GM18508 (cell line): ENCODE results near the gene RERE.
"Not testable (repeated sequence)": the region's sequence is repeated elsewhere in the genome, so short reads cannot be mapped to it uniquely, and the experiment has no call there.

ENCODE experiments used
- ATAC-seq: cut with Tn5 transposase; IDR thresholded peaks from one replicate; pipeline ENCODE4 v1.9.1; 2021; ENCODE audit warnings: moderate number of reproducible peaks; ENCODE audit not compliant: insufficient read depth, unreplicated experiment

The RERE gene

GRCh38 chr1:8382608-8383505, 434.6 kb downstream of the RERE start:
- no peak for ATAC-seq

- no peak for ATAC-seq
These were observed 435.4 kb downstream of the RERE start for GRCh38 chr1:8382051-8382505.

GRCh38 chr1:8381618-8382017, 435.8 kb downstream of the RERE start:
- ATAC-seq: no peak

- ATAC-seq: not testable (repeated sequence)
These were observed 437.1 kb downstream of the RERE start for GRCh38 chr1:8380310-8380709.

GRCh38 chr1:8379513-8380186, 437.8 kb downstream of the RERE start:
- no peak for ATAC-seq

GRCh38 chr1:8378981-8379470, 438.4 kb downstream of the RERE start:
- ATAC-seq: no peak

GRCh38 chr1:8378178-8378577, 439.3 kb downstream of the RERE start:
- ATAC-seq: no peak

- ATAC-seq: no peak
These were observed 440.0 kb downstream of the RERE start for GRCh38 chr1:8377271-8377981.

- ATAC-seq: no peak
These were observed 441.0 kb downstream of the RERE start for GRCh38 chr1:8376358-8376840.

- no peak for ATAC-seq
These were observed 442.6 kb downstream of the RERE start for GRCh38 chr1:8374812-8375211.

GRCh38 chr1:8374356-8374755, 443.1 kb downstream of the RERE start:
- no peak for ATAC-seq

- no peak for ATAC-seq
These were observed 443.7 kb downstream of the RERE start for GRCh38 chr1:8373581-8374241.

- ATAC-seq: no peak
These were observed 444.3 kb downstream of the RERE start for GRCh38 chr1:8373125-8373524.

- no peak for ATAC-seq
These were observed 446.0 kb downstream of the RERE start for GRCh38 chr1:8371372-8371991.

GRCh38 chr1:8370905-8371315, 446.5 kb downstream of the RERE start:
- ATAC-seq: no peak

- ATAC-seq: no peak
These were observed 447.2 kb downstream of the RERE start for GRCh38 chr1:8370046-8370881.

- no peak for ATAC-seq
These were observed 448.3 kb downstream of the RERE start for GRCh38 chr1:8368956-8369639.

GRCh38 chr1:8367571-8368194, 449.8 kb downstream of the RERE start:
- no peak for ATAC-seq
